GM12878 (cell line): ENCODE data around the gene ZNF780A.

Source experiments
- CREB1 ChIP-seq: IDR thresholded peaks from 2 replicates; pipeline ENCODE4 v1.6.1; 2012; ENCODE audit warnings: low read depth, mild to moderate bottlenecking, inconsistent platforms
- CTCF ChIP-seq, 3 experiments: IDR thresholded peaks in 2 of 3; conservative IDR thresholded peaks in 1 of 3; 2 replicates each; pipeline ENCODE4 v1.5.1; 2011; ENCODE audit warnings: low read depth in 3 of 3, low read length in 3 of 3, mild to moderate bottlenecking in 3 of 3, control low read depth in 2 of 3, moderate library complexity in 2 of 3, inconsistent platforms in 1 of 3, mixed read lengths in 1 of 3; ENCODE audit not compliant: control insufficient read depth in 2 of 3, insufficient read depth in 1 of 3; ENCODE audit errors: extremely low read depth in 1 of 3
- EP300 ChIP-seq, 2 experiments: fragments of 150-350 bp in 1 of 2; IDR thresholded peaks; 2 replicates each; pipeline ENCODE4 v1.6.1; 2011 to 2012; ENCODE audit warnings: low read depth in 2 of 2, low read length in 2 of 2, borderline replicate concordance in 1 of 2, improper control_type of control experiment in 1 of 2, inconsistent platforms in 1 of 2; ENCODE audit not compliant: control insufficient read depth in 1 of 2
- IKZF1 ChIP-seq: fragments of 450-650 bp; conservative IDR thresholded peaks from 2 replicates; pipeline ENCODE4 v1.6.1; 2017; ENCODE audit warnings: antibody characterized with exemption, mild to moderate bottlenecking
- JUNB ChIP-seq: IDR thresholded peaks from 2 replicates; pipeline ENCODE4 v1.6.1; 2016; ENCODE audit warnings: antibody characterized with exemption, mild to moderate bottlenecking
- MEF2B ChIP-seq: fragments of 450-650 bp; IDR thresholded peaks from 2 replicates; pipeline ENCODE4 v1.6.1; 2018; ENCODE audit warnings: mild to moderate bottlenecking, moderate library complexity; ENCODE audit not compliant: partially characterized antibody, poor library complexity, severe bottlenecking
- NFXL1 ChIP-seq: fragments of 450-650 bp; IDR thresholded peaks from 2 replicates; pipeline ENCODE4 v1.6.1; 2017; ENCODE audit warnings: antibody characterized with exemption, mild to moderate bottlenecking, borderline replicate concordance
- PAX5 ChIP-seq: IDR thresholded peaks from 2 replicates; pipeline ENCODE4 v1.6.1; 2011; ENCODE audit warnings: low read depth, low read length, borderline replicate concordance
- POLR2A ChIP-seq: IDR thresholded peaks from 2 replicates; pipeline ENCODE4 v1.6.1; 2011; ENCODE audit warnings: low read depth, mild to moderate bottlenecking, low read length
- POLR2AphosphoS5 ChIP-seq: IDR thresholded peaks from 2 replicates; pipeline ENCODE4 v1.6.1; 2011; ENCODE audit warnings: mild to moderate bottlenecking, low read length, inconsistent platforms
- RFX5 ChIP-seq: IDR thresholded peaks from 2 replicates; pipeline ENCODE4 v1.6.1; 2011; ENCODE audit warnings: low read depth, low read length, improper control_type of control experiment
- SMC3 ChIP-seq: IDR thresholded peaks from 2 replicates; pipeline ENCODE4 v1.6.1; 2011; ENCODE audit warnings: low read length, improper control_type of control experiment, borderline replicate concordance
- TCF3 ChIP-seq: IDR thresholded peaks from 2 replicates; pipeline ENCODE4 v1.6.1; 2012; ENCODE audit warnings: low read depth, mild to moderate bottlenecking, low read length, borderline replicate concordance; ENCODE audit not compliant: insufficient read depth
- TF ChIP-seq, protein P1 (sequence below): fragments of 450-650 bp; IDR thresholded peaks from 2 replicates; pipeline ENCODE4 v1.6.1; 2017; ENCODE audit warnings: mild to moderate bottlenecking

- TF ChIP-seq CREB1 = no peak
- TF ChIP-seq PAX5 = no peak
- no peak for TF ChIP-seq POLR2A
- no peak for TF ChIP-seq RFX5
- TF ChIP-seq CTCF (IDR thresholded peaks at IDR 0.05 in 2 of 3, conservative IDR thresholded peaks at IDR 0.05 in 1 of 3; ENCODE audit: control insufficient read depth in 2 of 3, extremely low read depth in 1 of 3, insufficient read depth in 1 of 3, low read depth in 3 of 3, low read length in 3 of 3) = no peak
- no peak for TF ChIP-seq TCF3
- no peak for TF ChIP-seq SMC3
- TF ChIP-seq EP300 (IDR thresholded peaks at IDR 0.05; ENCODE audit: borderline replicate concordance in 1 of 2, control insufficient read depth in 1 of 2, low read depth in 2 of 2, low read length in 2 of 2) = no peak
- no peak for TF ChIP-seq IKZF1
- no peak for TF ChIP-seq POLR2AphosphoS5
- no peak for TF ChIP-seq NFXL1
- TF ChIP-seq MEF2B = no peak
- no peak for TF ChIP-seq JUNB
- TF ChIP-seq, protein P1, sequence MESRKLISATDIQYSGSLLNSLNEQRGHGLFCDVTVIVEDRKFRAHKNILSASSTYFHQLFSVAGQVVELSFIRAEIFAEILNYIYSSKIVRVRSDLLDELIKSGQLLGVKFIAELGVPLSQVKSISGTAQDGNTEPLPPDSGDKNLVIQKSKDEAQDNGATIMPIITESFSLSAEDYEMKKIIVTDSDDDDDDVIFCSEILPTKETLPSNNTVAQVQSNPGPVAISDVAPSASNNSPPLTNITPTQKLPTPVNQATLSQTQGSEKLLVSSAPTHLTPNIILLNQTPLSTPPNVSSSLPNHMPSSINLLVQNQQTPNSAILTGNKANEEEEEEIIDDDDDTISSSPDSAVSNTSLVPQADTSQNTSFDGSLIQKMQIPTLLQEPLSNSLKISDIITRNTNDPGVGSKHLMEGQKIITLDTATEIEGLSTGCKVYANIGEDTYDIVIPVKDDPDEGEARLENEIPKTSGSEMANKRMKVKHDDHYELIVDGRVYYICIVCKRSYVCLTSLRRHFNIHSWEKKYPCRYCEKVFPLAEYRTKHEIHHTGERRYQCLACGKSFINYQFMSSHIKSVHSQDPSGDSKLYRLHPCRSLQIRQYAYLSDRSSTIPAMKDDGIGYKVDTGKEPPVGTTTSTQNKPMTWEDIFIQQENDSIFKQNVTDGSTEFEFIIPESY = no peak
These were observed 42.7 kb upstream of the ZNF780A start for GRCh38 chr19:40133491-40133890.
